Neural cell (in vitro differentiated cells): ENCODE data around the gene MLLT10. TPM values are rescaled to one million over a fixed set of nuclear protein-coding genes. Genes with fewer than 3 reads are reported as not detected.

Experiments used
- H2AFZ ChIP-seq: fragments of 200-600, 300-800 bp; sonication (generic), shearing (Covaris generic); 2 replicates; pipeline ENCODE4 v1.6.0; 2014; ENCODE audit warnings: low read depth, mild to moderate bottlenecking, antibody characterized with exemption, low read length, moderate library complexity
- H3F3A ChIP-seq: fragments of 200-600 bp; shearing (Covaris generic); 2 replicates; pipeline ENCODE4 v1.6.1; 2016; ENCODE audit warnings: mild to moderate bottlenecking, moderate library complexity, mixed read lengths, antibody characterized with exemption, low read length; ENCODE audit not compliant: insufficient read depth, poor library complexity, severe bottlenecking
- H3K27ac ChIP-seq: fragments of 200-600, 300-800 bp; sonication (generic), shearing (Covaris generic); 2 replicates; pipeline ENCODE4 v1.5.1; 2014; ENCODE audit warnings: mild to moderate bottlenecking, low read length, moderate library complexity
- H3K27me3 ChIP-seq: fragments of 300-800, 200-600 bp; sonication (generic), shearing (Covaris generic); 2 replicates; pipeline ENCODE4 v1.6.0; 2014; ENCODE audit warnings: mild to moderate bottlenecking, low read depth, low read length, moderate library complexity; ENCODE audit not compliant: insufficient read depth
- H3K36me3 ChIP-seq: fragments of 300-800, 200-600 bp; sonication (generic), shearing (Covaris generic); 2 replicates; pipeline ENCODE4 v1.5.1; 2014; ENCODE audit warnings: mild to moderate bottlenecking, antibody characterized with exemption, low read length, moderate library complexity; ENCODE audit not compliant: insufficient read depth
- H3K4me2 ChIP-seq: fragments of 300-800, 200-600 bp; sonication (generic), shearing (Covaris generic); 2 replicates; pipeline ENCODE4 v1.6.0; 2014; ENCODE audit warnings: mild to moderate bottlenecking, low read length
- H3K4me3 ChIP-seq: fragments of 300-800, 200-600 bp; sonication (generic), shearing (Covaris generic); 2 replicates; pipeline ENCODE4 v1.5.1; 2014; ENCODE audit warnings: mild to moderate bottlenecking, low read length, moderate library complexity
- H3K79me2 ChIP-seq: fragments of 200-600 bp; shearing (Covaris generic); replicated peaks from 2 replicates; pipeline ENCODE4 v1.6.0; 2014; ENCODE audit warnings: mild to moderate bottlenecking, low read length, moderate library complexity; ENCODE audit not compliant: insufficient read depth
- H3K9ac ChIP-seq: fragments of 300-800, 200-600 bp; sonication (generic), shearing (Covaris generic); 2 replicates; pipeline ENCODE4 v1.6.1; 2016; ENCODE audit warnings: mild to moderate bottlenecking, low read length, mixed read lengths
- H3K9me2 ChIP-seq: fragments of 200-600 bp; shearing (Covaris generic); 2 replicates; pipeline ENCODE4 v1.6.1; 2016; ENCODE audit warnings: mild to moderate bottlenecking, low read length, mixed read lengths; ENCODE audit not compliant: insufficient read depth
- H3K9me3 ChIP-seq: fragments of 200-600, 300-800 bp; sonication (generic), shearing (Covaris generic); 2 replicates; pipeline ENCODE4 v1.6.1; 2016; ENCODE audit warnings: mild to moderate bottlenecking, mixed run types, low read length, moderate library complexity, mixed read lengths
- H4K20me1 ChIP-seq: fragments of 200-600 bp; shearing (Covaris generic); 2 replicates; pipeline ENCODE4 v1.6.1; 2016; ENCODE audit warnings: mild to moderate bottlenecking, mixed run types; ENCODE audit not compliant: insufficient read depth
- CTCF ChIP-seq: fragments of 450-650 bp; IDR thresholded peaks from 2 replicates; pipeline ENCODE4 v1.5.1; 2014; ENCODE audit warnings: antibody characterized with exemption, mild to moderate bottlenecking, moderate library complexity; ENCODE audit not compliant: poor library complexity, severe bottlenecking
- EP300 ChIP-seq: fragments of 450-650 bp; conservative IDR thresholded peaks from 2 replicates; pipeline ENCODE4 v1.6.1; 2014; ENCODE audit warnings: antibody characterized with exemption, mild to moderate bottlenecking, moderate library complexity; ENCODE audit not compliant: poor library complexity, severe bottlenecking
- EZH2 ChIP-seq: fragments of 200-600, 300-800 bp; shearing (Covaris generic), sonication (generic); IDR thresholded peaks from 2 replicates; pipeline ENCODE4 v1.6.1; 2014; ENCODE audit warnings: antibody characterized with exemption, low read length, borderline replicate concordance, mild to moderate bottlenecking; ENCODE audit not compliant: insufficient read depth, poor library complexity, severe bottlenecking
- MXI1 ChIP-seq: fragments of 450-650 bp; conservative IDR thresholded peaks from 2 replicates; pipeline ENCODE4 v1.6.1; 2014; ENCODE audit warnings: antibody characterized with exemption, mild to moderate bottlenecking; ENCODE audit not compliant: poor library complexity, severe bottlenecking
- POLR2AphosphoS5 ChIP-seq: IDR thresholded peaks from 2 replicates; pipeline ENCODE4 v1.6.1; 2012
- RAD21 ChIP-seq: fragments of 450-650 bp; conservative IDR thresholded peaks from 2 replicates; pipeline ENCODE4 v1.6.1; 2014; ENCODE audit warnings: antibody characterized with exemption, mild to moderate bottlenecking, moderate library complexity
- REST ChIP-seq: IDR thresholded peaks from 2 replicates; pipeline ENCODE4 v1.6.1; 2012; ENCODE audit warnings: borderline replicate concordance
- SMC3 ChIP-seq: fragments of 450-650 bp; conservative IDR thresholded peaks from 2 replicates; pipeline ENCODE4 v1.6.1; 2014; ENCODE audit warnings: antibody characterized with exemption, mild to moderate bottlenecking, moderate library complexity; ENCODE audit not compliant: poor library complexity
- TAF1 ChIP-seq: IDR thresholded peaks from 2 replicates; pipeline ENCODE4 v1.6.1; 2012; ENCODE audit warnings: low read depth
- polyA plus RNA-seq: library from polyadenylated mRNA; depleted of rRNA; stranded (reverse); fragments of >200 nt; gene quantifications from 2 replicates; pipeline ENCODE4 v1.2.3, GENCODE V29; 2014

MLLT10 gene
- polyA plus RNA-seq, 1 donor from 2014 or later = 31.0 TPM

GRCh38 chr10:21702633-21703111 is 168.6 kb downstream of the MLLT10 start:
- Histone ChIP-seq H3K27me3 (no peaks in the 10 kb centered on the region), H2AFZ (no peak overlapping the region), H3K9ac (no peak overlapping the region), H3K79me2 (peaks cover 29% of the 10 kb centered on the region), H3K9me3 (no peaks in the 10 kb centered on the region), H4K20me1 (no peaks in the 10 kb centered on the region), H3K4me2 (no peak overlapping the region), H3K4me3 (no peak overlapping the region), H3K9me2 (no peaks in the 10 kb centered on the region), H3K36me3 (no peaks in the 10 kb centered on the region), H3K27ac (no peak overlapping the region), H3F3A (no peaks in the 10 kb centered on the region)
- TF ChIP-seq EZH2 (no peak), MXI1 (no peak), REST (no peak), TAF1 (no peak), SMC3 (no peak), RAD21 (no peak), EP300 (no peak), CTCF (no peak), POLR2AphosphoS5 (no peak)

- Histone ChIP-seq H3K27me3 (no peaks in the 10 kb centered on the region), H2AFZ (no peak overlapping the region), H3K9me3 (no peaks in the 10 kb centered on the region), H4K20me1 (no peaks in the 10 kb centered on the region), H3K4me2 (no peak overlapping the region), H3F3A (no peaks in the 10 kb centered on the region), H3K4me3 (no peak overlapping the region), H3K36me3 (no peaks in the 10 kb centered on the region), H3K9me2 (no peaks in the 10 kb centered on the region), H3K27ac (no peak overlapping the region), H3K79me2 (peaks cover 13% of the 10 kb centered on the region), H3K9ac (no peak overlapping the region)
- TF ChIP-seq RAD21 (no peak), EZH2 (no peak), EP300 (no peak), CTCF (no peak), SMC3 (no peak), MXI1 (no peak), REST (no peak), POLR2AphosphoS5 (no peak), TAF1 (no peak)
Measured at GRCh38 chr10:21705142-21705827, 171.3 kb downstream of the MLLT10 start.
